Measurements from ENCODE around the gene TARS3.

DNA sequence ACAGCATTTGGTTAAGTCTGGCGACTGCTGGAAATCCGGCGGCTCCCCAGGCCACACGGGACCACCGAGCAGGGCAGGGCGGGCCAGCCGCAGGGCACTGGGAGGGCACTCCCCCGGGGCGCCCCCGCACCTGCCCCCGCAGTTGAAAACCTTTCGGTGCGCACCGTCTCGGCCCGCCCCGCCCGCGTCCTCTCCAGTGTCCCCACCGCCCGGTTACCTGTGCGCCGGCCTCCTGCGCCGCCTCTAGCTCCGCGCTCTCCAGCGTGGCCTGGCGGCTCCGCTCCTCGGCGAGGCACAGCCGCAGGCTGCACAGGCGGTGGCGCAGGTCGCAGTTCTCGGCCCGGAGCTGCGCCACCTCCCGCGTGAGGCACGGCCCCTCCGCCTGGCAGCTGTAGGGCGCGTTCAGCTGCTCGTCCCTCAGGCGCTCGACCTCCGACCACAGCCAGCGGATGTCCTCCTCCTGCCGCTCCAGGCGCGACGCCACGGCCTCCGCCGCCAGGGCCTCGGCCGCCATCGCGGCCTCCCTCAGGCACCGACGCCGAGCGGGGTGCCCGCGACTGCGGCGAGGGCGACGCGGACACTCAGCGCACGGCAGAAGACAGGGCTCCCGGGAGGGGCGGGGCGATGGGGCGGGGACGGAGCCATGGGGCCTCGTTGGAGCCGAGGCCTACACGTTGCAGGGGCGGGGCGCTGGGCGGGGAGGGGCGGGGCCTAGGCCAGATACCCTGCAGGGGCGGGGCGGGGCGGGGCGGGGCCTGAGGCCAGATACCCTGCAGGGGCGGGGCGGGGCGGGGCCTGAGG lies at the start of gene TARS3:
- TF ChIP-seq POLR2AphosphoS5 (IDR thresholded peaks at IDR 0.05; ENCODE audit: low read depth, low read length) = peak; percentile 49; the same call in 1 of the 2 replicates
- TF ChIP-seq POLR2A (IDR thresholded peaks at IDR 0.05; ENCODE audit: low read depth, low read length) = peak; percentile 81
- peak; percentile 60; the same call in 1 of the 2 replicates for TF ChIP-seq TAF1 (IDR thresholded peaks at IDR 0.05; ENCODE audit: borderline replicate concordance, low read depth, low read length)
